Measurements from ENCODE around the gene TPGS1. TPM values are rescaled to one million over a fixed set of nuclear protein-coding genes. Genes with fewer than 3 reads are reported as not detected.

TPGS1 gene, protein sequence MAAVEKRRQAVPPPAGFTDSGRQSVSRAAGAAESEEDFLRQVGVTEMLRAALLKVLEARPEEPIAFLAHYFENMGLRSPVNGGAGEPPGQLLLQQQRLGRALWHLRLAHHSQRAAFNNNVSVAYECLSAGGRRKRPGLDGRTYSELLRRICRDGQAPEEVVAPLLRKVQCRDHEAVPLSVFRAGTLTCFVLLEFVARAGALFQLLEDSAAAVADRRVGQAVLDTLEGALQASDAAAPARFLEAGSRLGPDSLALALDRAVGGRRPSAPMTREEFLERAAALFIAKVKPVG
- 100 to 1,000 TPM in 2 of 4 donors, 10 to 100 TPM in 2; 50.8 to 147 (median 99.6) TPM for total RNA-seq

DNA sequence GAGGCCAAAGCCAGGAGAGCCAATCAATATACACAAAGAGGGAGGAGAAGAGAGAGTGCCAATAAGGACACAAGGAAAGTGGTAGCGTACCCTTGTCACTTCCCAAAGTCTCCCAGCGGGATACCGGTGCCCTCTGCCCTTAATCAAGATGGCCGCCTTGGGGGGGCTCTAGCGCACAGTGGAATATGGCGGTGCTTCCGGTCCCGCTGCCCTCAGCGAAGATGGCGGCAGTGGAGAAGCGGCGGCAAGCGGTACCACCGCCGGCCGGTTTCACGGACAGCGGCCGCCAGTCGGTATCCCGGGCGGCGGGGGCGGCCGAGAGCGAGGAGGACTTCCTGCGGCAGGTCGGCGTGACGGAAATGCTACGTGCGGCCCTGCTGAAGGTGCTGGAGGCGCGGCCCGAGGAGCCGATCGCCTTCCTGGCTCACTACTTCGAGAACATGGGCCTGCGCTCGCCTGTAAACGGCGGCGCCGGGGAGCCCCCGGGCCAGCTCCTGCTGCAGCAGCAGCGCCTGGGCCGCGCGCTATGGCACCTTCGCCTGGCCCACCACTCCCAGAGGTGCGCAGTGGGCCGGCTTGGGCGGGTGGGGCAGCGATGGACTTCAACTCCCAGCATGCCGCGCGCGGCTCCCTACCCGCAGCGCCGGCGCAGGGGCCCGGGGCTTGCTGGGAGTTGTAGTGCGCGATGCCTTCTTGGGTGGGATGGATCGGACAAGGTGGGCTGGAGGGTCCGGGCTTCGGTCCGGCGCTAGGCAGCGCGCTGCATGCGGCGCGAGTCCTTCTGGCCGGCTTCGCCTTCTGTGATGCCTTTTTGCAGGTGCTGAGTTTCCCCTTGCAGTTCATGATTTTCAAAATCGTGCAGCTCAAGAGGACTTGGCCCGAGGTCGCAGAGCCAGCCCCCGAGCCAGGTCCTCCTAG, at the start of gene TPGS1:
Gene TPGS1, plus strand, starts transcription at position 212 of the 918 bp plus-strand sequence. Its CDS starts 10 bp downstream, at position 222.
- intact Hi-C loops (cut with DNase I): no loop called here
- Histone ChIP-seq H3K27me3 (no peaks in the 10 kb centered on the region), H3K4me3 (replicated peaks in 1 of 3) (peak within 1 kb of the TSS; percentile 69 to 99 (median 84)), H3K9me3 (no peaks in the 10 kb centered on the region), H3K27ac (peak within 1 kb of the TSS; percentile 77 to 87 (median 86)), H3K4me1 (peaks cover 20 to 22% of the 10 kb centered on the region in 2 donors), H3K36me3 (no peaks in the 10 kb centered on the region)
- peak; percentile 63 to 71 for DNase-seq
- WGBS, 2 donors: 1 to 2% methylated on average over 12 to 33 of the region's 81 CpGs
- TF ChIP-seq POLR2A (IDR thresholded peaks at IDR 0.05): peak in 1 of 2 donors; percentile 36
- TF ChIP-seq, protein P1, sequence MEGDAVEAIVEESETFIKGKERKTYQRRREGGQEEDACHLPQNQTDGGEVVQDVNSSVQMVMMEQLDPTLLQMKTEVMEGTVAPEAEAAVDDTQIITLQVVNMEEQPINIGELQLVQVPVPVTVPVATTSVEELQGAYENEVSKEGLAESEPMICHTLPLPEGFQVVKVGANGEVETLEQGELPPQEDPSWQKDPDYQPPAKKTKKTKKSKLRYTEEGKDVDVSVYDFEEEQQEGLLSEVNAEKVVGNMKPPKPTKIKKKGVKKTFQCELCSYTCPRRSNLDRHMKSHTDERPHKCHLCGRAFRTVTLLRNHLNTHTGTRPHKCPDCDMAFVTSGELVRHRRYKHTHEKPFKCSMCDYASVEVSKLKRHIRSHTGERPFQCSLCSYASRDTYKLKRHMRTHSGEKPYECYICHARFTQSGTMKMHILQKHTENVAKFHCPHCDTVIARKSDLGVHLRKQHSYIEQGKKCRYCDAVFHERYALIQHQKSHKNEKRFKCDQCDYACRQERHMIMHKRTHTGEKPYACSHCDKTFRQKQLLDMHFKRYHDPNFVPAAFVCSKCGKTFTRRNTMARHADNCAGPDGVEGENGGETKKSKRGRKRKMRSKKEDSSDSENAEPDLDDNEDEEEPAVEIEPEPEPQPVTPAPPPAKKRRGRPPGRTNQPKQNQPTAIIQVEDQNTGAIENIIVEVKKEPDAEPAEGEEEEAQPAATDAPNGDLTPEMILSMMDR (IDR thresholded peaks at IDR 0.05): peak in 1 of 6 experiments; percentile 26

DNA sequence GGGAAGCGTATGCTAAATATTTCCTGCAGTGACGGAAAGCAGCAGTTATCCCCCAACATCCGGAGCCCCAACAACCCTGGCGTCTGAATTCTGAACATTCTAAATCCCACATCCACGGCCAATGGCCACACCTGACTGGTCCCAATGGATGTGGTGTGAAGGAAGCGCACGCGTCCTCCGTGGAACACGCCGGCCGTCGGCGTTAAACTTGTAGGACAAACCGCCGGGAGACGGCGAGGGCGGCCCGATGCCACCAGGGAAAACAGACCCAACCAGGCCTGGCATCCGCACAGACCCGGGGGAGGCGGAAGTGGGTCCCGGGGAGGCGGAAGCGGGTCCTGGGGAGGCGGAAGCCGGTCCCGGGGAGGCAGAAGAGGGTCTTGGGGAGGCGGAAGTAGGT, 49.7 kb upstream of the TPGS1 start:
- no peak for DNase-seq
- Histone ChIP-seq H3K4me1 (peaks cover 4 to 7% of the 10 kb centered on the region in 2 donors), H3K4me3 (replicated peaks in 1 of 3) (no peak overlapping the region), H3K27ac (no peak overlapping the region), H3K9me3 (no peaks in the 10 kb centered on the region), H3K36me3 (no peaks in the 10 kb centered on the region), H3K27me3 (no peaks in the 10 kb centered on the region)
- WGBS, 2 donors: 94 to 96% methylated on average over 30 of the region's 30 CpGs
- TF ChIP-seq POLR2A (IDR thresholded peaks at IDR 0.05): no peak
- TF ChIP-seq, protein P1 (IDR thresholded peaks at IDR 0.05): no peak
- intact Hi-C loops (cut with DNase I): no loop called here

DNA sequence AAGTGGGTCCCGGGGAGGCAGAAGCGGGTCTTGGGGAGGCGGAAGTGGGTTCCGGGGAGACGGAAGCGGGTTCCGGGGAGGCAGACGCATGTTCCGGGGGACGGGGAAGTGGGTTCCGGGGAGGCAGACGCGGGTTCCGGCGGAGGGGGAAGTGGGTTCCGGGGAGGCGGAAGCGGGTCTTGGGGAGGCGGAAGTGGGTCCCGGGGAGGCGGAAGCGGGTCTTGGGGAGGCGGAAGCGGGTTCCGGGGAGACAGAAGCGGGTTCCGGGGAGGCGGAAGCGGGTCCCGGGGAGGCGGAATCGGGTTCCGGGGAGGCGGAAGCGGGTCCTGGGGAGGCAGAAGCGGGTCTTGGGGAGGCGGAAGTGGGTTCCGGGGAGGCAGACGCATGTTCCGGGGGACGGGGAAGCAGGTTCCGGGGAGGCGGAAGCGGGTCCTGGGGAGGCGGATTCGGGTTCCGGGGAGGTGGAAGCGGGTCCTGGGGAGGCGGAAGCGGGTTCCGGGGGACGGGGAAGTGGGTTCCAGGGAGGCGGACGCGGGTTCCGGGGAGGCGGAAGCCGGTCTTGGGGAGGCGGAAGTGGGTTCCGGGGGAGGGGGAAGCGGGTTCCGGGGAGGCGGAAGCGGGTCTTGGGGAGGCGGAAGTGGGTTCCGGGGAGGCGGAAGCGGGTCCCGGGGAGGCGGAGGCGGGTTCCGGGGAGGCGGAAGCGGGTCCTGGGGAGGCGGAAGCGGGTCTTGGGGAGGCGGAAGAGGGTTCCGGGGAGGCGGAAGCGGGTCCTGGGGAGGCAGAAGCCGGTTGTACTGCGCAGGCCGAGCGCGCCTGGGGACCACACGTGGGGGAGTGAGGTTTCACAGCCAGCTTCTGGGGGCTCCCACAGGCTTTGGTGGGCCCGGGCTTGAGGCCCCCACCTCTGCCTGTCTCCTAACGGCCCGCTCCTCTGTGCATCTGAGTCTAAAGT, 48.9 kb upstream of the TPGS1 start:
- no peak for TF ChIP-seq POLR2A (IDR thresholded peaks at IDR 0.05)
- TF ChIP-seq, protein P1 (IDR thresholded peaks at IDR 0.05): no peak
- no peaks in the 10 kb centered on the region for H3K36me3 ChIP-seq
- no peaks in the 10 kb centered on the region for H3K27me3 ChIP-seq
- H3K9me3 ChIP-seq: no peaks in the 10 kb centered on the region
- intact Hi-C loops (cut with DNase I): no loop called here
- H3K27ac ChIP-seq: no peak overlapping the region
- H3K4me3 ChIP-seq (replicated peaks in 1 of 3): no peak overlapping the region
- peaks cover 4 to 7% of the 10 kb centered on the region in 2 donors for H3K4me1 ChIP-seq
- 93 to 96% methylated on average over 79 to 88 of the region's 89 CpGs for WGBS, 2 donors
- no peak for DNase-seq

DNA sequence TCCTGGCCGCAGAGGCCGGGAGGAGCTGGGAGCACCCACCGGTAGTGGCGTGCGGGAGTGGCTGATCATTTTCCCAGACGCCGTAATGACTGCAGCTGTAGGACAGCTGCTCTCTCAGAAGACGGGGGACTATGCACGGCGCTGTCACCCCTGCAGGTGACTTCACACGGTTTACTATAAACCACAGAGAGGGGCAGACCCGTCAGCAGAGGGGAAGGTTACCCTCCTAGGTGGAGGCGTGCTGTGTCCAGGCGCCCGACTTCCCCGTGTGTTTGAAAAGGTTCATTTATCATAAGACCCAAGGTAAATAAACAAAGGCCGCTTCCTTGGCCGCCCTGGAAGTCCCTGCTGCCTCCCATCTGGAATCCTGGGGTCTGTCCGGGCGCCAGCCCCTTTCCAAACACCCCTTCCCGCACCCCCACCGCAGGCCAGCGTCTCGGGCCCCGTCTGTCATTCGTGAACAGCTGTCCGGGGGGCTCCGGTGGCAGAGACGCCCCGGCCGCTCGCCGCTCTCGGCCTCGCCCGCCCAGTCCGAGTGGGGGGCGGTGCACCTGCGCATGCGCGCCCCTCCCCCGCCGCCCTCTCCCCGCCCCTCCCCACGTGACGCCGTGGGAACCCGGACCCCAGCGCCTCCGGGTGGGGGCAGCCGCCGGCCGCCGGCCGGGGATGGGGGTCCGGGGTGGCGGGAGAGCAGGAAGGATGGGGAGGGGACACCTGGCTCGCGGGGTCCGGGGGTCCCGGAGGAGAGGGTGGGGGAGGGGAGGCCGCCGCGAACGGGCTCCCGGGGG, 47.4 kb upstream of the TPGS1 start:
- DNase-seq: peak; percentile 64
- Histone ChIP-seq H3K4me3 (replicated peaks in 1 of 3) (peak overlapping the region; percentile 7 to 88 (median 75)), H3K27ac (peak overlapping the region; percentile 58 to 70 (median 69)), H3K9me3 (no peaks in the 10 kb centered on the region), H3K36me3 (no peaks in the 10 kb centered on the region), H3K4me1 (peaks cover 4 to 7% of the 10 kb centered on the region in 2 donors), H3K27me3 (no peaks in the 10 kb centered on the region)
- intact Hi-C loops (cut with DNase I): no loop called here
- TF ChIP-seq, protein P1 (IDR thresholded peaks at IDR 0.05): no peak
- TF ChIP-seq POLR2A (IDR thresholded peaks at IDR 0.05): peak; percentile 23 to 61
- 7 to 14% methylated on average over 20 to 21 of the region's 66 CpGs for WGBS, 2 donors
